Chondrocyte (in vitro differentiated cells): ENCODE measurements around the gene TFF3. TPM values are rescaled to one million over a fixed set of nuclear protein-coding genes. Genes with fewer than 3 reads are reported as not detected.
A peak's percentile ranks its signal among the peaks of the same experiment; 100 is the strongest.

ENCODE experiments used
- DNase-seq: peaks from one replicate; pipeline ENCODE4 v3.0.0; 2021; ENCODE audit warnings: mixed read lengths, low spot score
- H3K27ac Mint-ChIP-seq: one replicate; pipeline ENCODE4 v1.8.0; 2021; ENCODE audit warnings: mild to moderate bottlenecking, moderate library complexity, mixed read lengths; ENCODE audit not compliant: unreplicated experiment
- H3K27me3 Mint-ChIP-seq: 2 replicates; pipeline ENCODE4 v1.8.0; 2021; ENCODE audit warnings: low read depth, mixed read lengths
- H3K36me3 Mint-ChIP-seq: 2 replicates; pipeline ENCODE4 v1.8.0; 2021; ENCODE audit warnings: low read depth, mixed read lengths
- H3K4me1 Mint-ChIP-seq: 2 replicates; pipeline ENCODE4 v1.8.0; 2021; ENCODE audit warnings: low read depth, mild to moderate bottlenecking, mixed read lengths
- H3K4me3 Mint-ChIP-seq: one replicate; pipeline ENCODE4 v1.8.0; 2021; ENCODE audit warnings: mild to moderate bottlenecking, moderate library complexity, mixed read lengths; ENCODE audit not compliant: unreplicated experiment
- H3K9me3 Mint-ChIP-seq: 2 replicates; pipeline ENCODE4 v1.8.0; 2021; ENCODE audit warnings: low read depth, mixed read lengths
- CTCF ChIP-seq: fragments of 200-600 bp; sonication (generic); IDR thresholded peaks from 2 replicates; pipeline ENCODE4 v1.5.0; 2021; ENCODE audit warnings: antibody characterized with exemption, mild to moderate bottlenecking, moderate library complexity
- total RNA-seq: library from RNA; stranded (reverse); gene quantifications from 3 replicates; pipeline ENCODE4 v1.2.1, GENCODE V29; 2021

The TFF3 gene
- total RNA-seq, 1 donor from 2014 or later, result 1.3 TPM

- Mint-ChIP-seq H3K9me3 (no peaks in the 10 kb centered on the region), H3K4me1 (peaks cover 18% of the 10 kb centered on the region), H3K27me3 (no peaks in the 10 kb centered on the region), H3K36me3 (no peaks in the 10 kb centered on the region), H3K27ac (peak overlapping the region; percentile 8), H3K4me3 (no peak overlapping the region)
- DNase-seq, result no peak
- no peak for TF ChIP-seq CTCF
These were observed 453 bp downstream of the TFF3 start for GRCh38 chr21:42314616-42315295.

- no peak for TF ChIP-seq CTCF
- H3K36me3 Mint-ChIP-seq, result no peaks in the 10 kb centered on the region
- no peaks in the 10 kb centered on the region for H3K27me3 Mint-ChIP-seq
- peaks cover 23% of the 10 kb centered on the region for H3K4me1 Mint-ChIP-seq
- H3K4me3 Mint-ChIP-seq, result no peak overlapping the region
- H3K27ac Mint-ChIP-seq, result no peak overlapping the region
- DNase-seq, result no peak
- H3K9me3 Mint-ChIP-seq, result no peaks in the 10 kb centered on the region
These were observed 1.7 kb downstream of the TFF3 start for GRCh38 chr21:42313501-42313969.

- H3K27ac Mint-ChIP-seq, result no peak overlapping the region
- H3K4me3 Mint-ChIP-seq, result no peak overlapping the region
- H3K9me3 Mint-ChIP-seq, result no peaks in the 10 kb centered on the region
- H3K36me3 Mint-ChIP-seq, result no peaks in the 10 kb centered on the region
- no peaks in the 10 kb centered on the region for H3K27me3 Mint-ChIP-seq
- peaks cover 23% of the 10 kb centered on the region for H3K4me1 Mint-ChIP-seq
- DNase-seq, result no peak
- TF ChIP-seq CTCF, result no peak
These were observed 2.5 kb downstream of the TFF3 start for GRCh38 chr21:42312626-42313104.

- Mint-ChIP-seq H3K27me3 (peaks cover 1% of the 10 kb centered on the region), H3K27ac (no peak overlapping the region), H3K36me3 (no peaks in the 10 kb centered on the region), H3K4me1 (peaks cover 23% of the 10 kb centered on the region), H3K9me3 (no peaks in the 10 kb centered on the region), H3K4me3 (no peak overlapping the region)
- no peak for TF ChIP-seq CTCF
- DNase-seq, result no peak
These were observed 3.2 kb downstream of the TFF3 start for GRCh38 chr21:42311816-42312625.

- DNase-seq, result no peak
- peaks cover 7% of the 10 kb centered on the region for H3K27me3 Mint-ChIP-seq
- no peak overlapping the region for H3K27ac Mint-ChIP-seq
- H3K4me1 Mint-ChIP-seq, result peaks cover 20% of the 10 kb centered on the region
- no peak for TF ChIP-seq CTCF
- H3K9me3 Mint-ChIP-seq, result no peaks in the 10 kb centered on the region
- no peaks in the 10 kb centered on the region for H3K36me3 Mint-ChIP-seq
- H3K4me3 Mint-ChIP-seq, result no peak overlapping the region
These were observed 4.0 kb downstream of the TFF3 start for GRCh38 chr21:42311160-42311559.
